Neural crest cell (in vitro differentiated cells): ENCODE data around the gene SUPT4H1. TPM values are rescaled to one million over a fixed set of nuclear protein-coding genes. Genes with fewer than 3 reads are reported as not detected.
"Not testable (repeated sequence)": the region's sequence is repeated elsewhere in the genome, so short reads cannot be mapped to it uniquely, and the experiment has no call there.

Experiments used
- DNase-seq: peaks from one replicate; pipeline ENCODE4 v3.0.0; 2021; ENCODE audit warnings: low read depth, mixed read lengths, low spot score
- H3K27ac Mint-ChIP-seq: one replicate; pipeline ENCODE4 v1.8.0; 2021; ENCODE audit warnings: mild to moderate bottlenecking, mixed read lengths; ENCODE audit not compliant: unreplicated experiment
- H3K27me3 Mint-ChIP-seq: 2 replicates; pipeline ENCODE4 v1.8.0; 2021; ENCODE audit warnings: low read depth, mild to moderate bottlenecking, mixed read lengths
- H3K36me3 Mint-ChIP-seq: 2 replicates; pipeline ENCODE4 v1.8.0; 2021; ENCODE audit warnings: low read depth, mild to moderate bottlenecking, mixed read lengths
- H3K4me1 Mint-ChIP-seq: 2 replicates; pipeline ENCODE4 v1.8.0; 2021; ENCODE audit warnings: mixed read lengths
- H3K4me3 Mint-ChIP-seq: one replicate; pipeline ENCODE4 v1.8.0; 2021; ENCODE audit warnings: mild to moderate bottlenecking, mixed read lengths
- H3K9me3 Mint-ChIP-seq: 2 replicates; pipeline ENCODE4 v1.8.0; 2021; ENCODE audit warnings: mixed read lengths
- CTCF ChIP-seq: fragments of 200-600 bp; sonication (generic); conservative IDR thresholded peaks from 2 replicates; pipeline ENCODE4 v1.5.0; 2021; ENCODE audit warnings: antibody characterized with exemption, mild to moderate bottlenecking
- long read RNA-seq: library from polyadenylated mRNA; unstranded; transcript quantifications from one replicate; pipeline ENCODE4 v2.0.0, GENCODE V29; 2020
- total RNA-seq: library from RNA; stranded (reverse); gene quantifications from 2 replicates; pipeline ENCODE4 v1.2.1, GENCODE V29; 2021

Gene SUPT4H1
- 79.1 and 83.8 TPM in 2 replicates for total RNA-seq
- long read RNA-seq, transcript SUPT4H1-201 (5 exons, 1,489 nt): major isoform, 12 of 20 reads
- long read RNA-seq, transcript SUPT4H1-202 (5 exons, 1,643 nt): minor isoform, 7 of 20 reads
- long read RNA-seq, partial matches to known transcripts: 0 of 20 reads
- long read RNA-seq, other reads (novel, unspliced or antisense): 1 of 20 reads

GRCh38 chr17:58351831-58352595 lies at the start of gene SUPT4H1:
TSS of gene SUPT4H1 (minus strand) at chr17:58352201. CDS start at chr17:58352135, 66 bp downstream.
- H3K4me3 Mint-ChIP-seq: peak within 1 kb of the TSS; percentile 100
- DNase-seq: peak; percentile 80
- H3K4me1 Mint-ChIP-seq: peaks cover 35% of the 10 kb centered on the region
- no peaks in the 10 kb centered on the region for H3K9me3 Mint-ChIP-seq
- no peak for TF ChIP-seq CTCF
- H3K36me3 Mint-ChIP-seq: peaks cover 14% of the 10 kb centered on the region
- H3K27me3 Mint-ChIP-seq: no peaks in the 10 kb centered on the region
- H3K27ac Mint-ChIP-seq: peak within 1 kb of the TSS; percentile 100

GRCh38 chr17:58401287-58401686 lies 49.3 kb upstream of the SUPT4H1 start:
- H3K4me3 Mint-ChIP-seq: no peak overlapping the region
- no peaks in the 10 kb centered on the region for H3K36me3 Mint-ChIP-seq
- H3K27me3 Mint-ChIP-seq: no peaks in the 10 kb centered on the region
- no peaks in the 10 kb centered on the region for H3K9me3 Mint-ChIP-seq
- no peak for TF ChIP-seq CTCF
- H3K4me1 Mint-ChIP-seq: peaks cover 36% of the 10 kb centered on the region
- H3K27ac Mint-ChIP-seq: no peak overlapping the region
- DNase-seq: no peak

- H3K9me3 Mint-ChIP-seq: no peaks in the 10 kb centered on the region
- DNase-seq: no peak
- no peak for TF ChIP-seq CTCF
- H3K27ac Mint-ChIP-seq: no peak overlapping the region
- no peak overlapping the region for H3K4me3 Mint-ChIP-seq
- H3K27me3 Mint-ChIP-seq: no peaks in the 10 kb centered on the region
- peaks cover 39% of the 10 kb centered on the region for H3K4me1 Mint-ChIP-seq
- H3K36me3 Mint-ChIP-seq: no peaks in the 10 kb centered on the region
Measured at GRCh38 chr17:58400826-58401225, 48.8 kb upstream of the SUPT4H1 start.

GRCh38 chr17:58399974-58400373 lies 48.0 kb upstream of the SUPT4H1 start:
- no peak for TF ChIP-seq CTCF
- Mint-ChIP-seq H3K36me3 (no peaks in the 10 kb centered on the region), H3K9me3 (no peaks in the 10 kb centered on the region), H3K27me3 (no peaks in the 10 kb centered on the region), H3K4me1 (peaks cover 33% of the 10 kb centered on the region), H3K4me3 (no peak overlapping the region), H3K27ac (no peak overlapping the region)
- DNase-seq: no peak

- no peak overlapping the region for H3K4me3 Mint-ChIP-seq
- TF ChIP-seq CTCF: no peak
- H3K27ac Mint-ChIP-seq: no peak overlapping the region
- peaks cover 27% of the 10 kb centered on the region for H3K4me1 Mint-ChIP-seq
- no peaks in the 10 kb centered on the region for H3K9me3 Mint-ChIP-seq
- H3K36me3 Mint-ChIP-seq: no peaks in the 10 kb centered on the region
- no peaks in the 10 kb centered on the region for H3K27me3 Mint-ChIP-seq
- no peak for DNase-seq
Measured at GRCh38 chr17:58398574-58399266, 46.7 kb upstream of the SUPT4H1 start.

- H3K27ac Mint-ChIP-seq, H3K9me3 Mint-ChIP-seq, DNase-seq, H3K36me3 Mint-ChIP-seq, H3K4me3 Mint-ChIP-seq, H3K27me3 Mint-ChIP-seq: not testable (repeated sequence)
- H3K4me1 Mint-ChIP-seq: peaks cover 14% of the 10 kb centered on the region
Measured at GRCh38 chr17:58397421-58397820, 45.4 kb upstream of the SUPT4H1 start.
